Activated CD4-positive, CD25-positive, alpha-beta regulatory T cell treated with anti-CD3 and anti-CD28 coated beads, Interleukin-2, amount 50 U/mL, for 72 hours (primary cell): ENCODE measurements around the gene BMP5.
"Not testable (repeated sequence)": the region's sequence is repeated elsewhere in the genome, so short reads cannot be mapped to it uniquely, and the experiment has no call there.

ENCODE experiments used
- DNase-seq: peaks from one replicate; pipeline ENCODE4 v3.0.0; 2021

BMP5 gene

GRCh38 chr6:55875400-55875799 is at the start of gene BMP5:
Gene BMP5, minus strand, starts transcription at chr6:55875590. Its CDS starts 725 bp downstream, at chr6:55874865.
- DNase-seq, result no peak

DNA sequence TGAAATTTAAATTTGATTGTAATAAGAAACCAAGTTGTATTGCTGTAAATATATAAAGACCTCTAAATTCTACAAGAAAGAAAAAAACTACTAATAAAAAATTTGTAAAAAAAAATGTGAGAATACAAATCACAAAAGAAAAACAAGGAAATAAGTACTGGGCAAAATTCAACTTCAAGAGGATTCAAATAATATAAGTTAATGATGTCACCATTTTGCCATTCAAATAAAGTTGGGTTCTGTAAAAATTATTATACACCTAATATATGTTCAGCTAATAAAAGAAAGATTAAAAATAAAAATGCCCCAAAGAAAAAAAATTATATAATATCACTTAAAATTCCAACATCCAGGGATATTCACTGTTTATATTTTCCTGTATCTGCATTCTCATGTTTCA is 47.0 kb upstream of the BMP5 start:
- no peak for DNase-seq

GRCh38 chr6:55919716-55920308 is 44.4 kb upstream of the BMP5 start:
- no peak for DNase-seq

- DNase-seq, result no peak
Observed at GRCh38 chr6:55918639-55919038, 43.2 kb upstream of the BMP5 start.

- DNase-seq, result no peak
Observed at GRCh38 chr6:55917751-55918415, 42.5 kb upstream of the BMP5 start.

GRCh38 chr6:55916188-55916587 is 40.8 kb upstream of the BMP5 start:
- no peak for DNase-seq

DNA sequence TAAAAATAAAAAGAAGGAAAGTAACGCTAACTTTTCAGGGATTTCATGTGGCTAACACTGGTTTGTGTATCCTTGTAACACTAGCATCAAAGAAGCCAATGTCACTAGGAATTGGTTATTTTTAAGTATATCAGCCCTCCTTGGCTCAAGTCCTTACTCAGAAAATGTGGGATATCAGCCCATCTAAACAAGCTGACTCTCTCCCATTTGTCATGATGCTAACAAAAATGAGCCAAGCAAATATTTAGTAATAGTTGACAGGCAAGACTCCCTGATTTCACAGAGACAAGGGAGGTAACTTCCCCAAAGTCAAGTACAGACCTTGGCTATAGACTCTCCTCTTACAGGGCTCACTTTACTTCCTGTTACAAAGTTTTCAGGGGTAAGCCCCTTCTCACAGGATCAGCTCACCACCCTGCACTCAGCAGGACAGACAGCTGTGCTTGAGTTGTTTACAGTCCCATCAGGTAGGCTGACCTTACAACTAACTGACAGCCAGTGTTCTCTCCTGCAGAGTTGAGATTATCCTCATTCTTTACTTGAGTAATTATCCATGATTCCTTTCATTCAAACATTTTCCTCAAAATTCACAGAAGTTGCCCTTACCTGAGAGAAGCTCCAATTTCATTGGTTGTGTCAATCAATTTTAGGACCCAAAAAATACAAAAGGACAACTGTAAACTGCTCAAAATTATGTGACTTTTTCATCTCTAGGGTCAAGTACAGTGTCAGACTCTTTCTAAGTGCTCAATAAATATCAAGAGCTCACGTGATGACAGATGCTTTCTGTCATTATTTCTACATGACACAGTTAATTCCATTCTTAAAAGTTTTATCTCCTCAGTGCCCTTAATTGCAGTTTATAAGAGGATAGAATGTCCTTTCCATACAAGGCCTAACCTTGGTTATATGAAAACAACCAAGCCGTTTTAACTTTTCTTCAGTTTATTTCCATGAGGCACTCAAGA is 38.1 kb upstream of the BMP5 start:
- DNase-seq, result no peak

DNA sequence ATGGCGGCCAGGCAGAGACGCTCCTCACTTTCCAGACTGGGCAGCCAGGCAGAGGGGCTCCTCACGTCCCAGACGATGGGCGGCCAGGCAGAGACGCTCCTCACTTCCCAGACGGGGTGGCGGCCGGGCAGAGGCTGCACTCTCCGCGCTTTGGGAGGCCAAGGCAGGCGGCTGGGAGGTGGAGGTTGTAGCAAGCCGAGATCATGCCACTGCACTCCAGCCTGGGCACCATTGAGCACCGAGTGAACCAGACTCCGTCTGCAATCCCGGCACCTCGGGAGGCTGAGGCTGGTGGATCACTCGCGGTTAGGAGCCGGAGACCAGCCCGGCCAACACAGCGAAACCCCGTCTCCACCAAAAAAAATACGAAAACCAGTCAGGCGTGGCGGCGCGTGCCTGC is 35.1 kb upstream of the BMP5 start:
- DNase-seq, result not testable (repeated sequence)

DNA sequence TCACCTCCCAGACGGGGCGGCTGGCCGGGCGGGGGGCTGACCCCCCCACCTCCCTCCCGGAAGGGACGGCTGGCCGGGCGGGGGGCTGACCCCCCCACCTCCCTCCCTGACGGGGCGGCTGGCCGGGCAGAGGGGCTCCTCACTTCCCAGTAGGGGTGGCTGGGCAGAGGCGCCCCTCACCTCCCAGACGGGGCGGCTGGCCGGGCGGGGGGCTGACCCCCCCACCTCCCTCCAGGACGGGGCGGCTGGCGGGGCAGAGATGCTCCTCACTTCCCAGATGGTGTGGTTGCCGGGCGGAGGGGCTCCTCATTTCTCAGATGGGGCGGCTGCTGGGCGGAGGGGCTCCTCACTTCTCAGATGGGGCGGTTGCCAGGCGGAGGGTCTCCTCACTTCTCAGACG is 34.5 kb upstream of the BMP5 start:
- not testable (repeated sequence) for DNase-seq

DNA sequence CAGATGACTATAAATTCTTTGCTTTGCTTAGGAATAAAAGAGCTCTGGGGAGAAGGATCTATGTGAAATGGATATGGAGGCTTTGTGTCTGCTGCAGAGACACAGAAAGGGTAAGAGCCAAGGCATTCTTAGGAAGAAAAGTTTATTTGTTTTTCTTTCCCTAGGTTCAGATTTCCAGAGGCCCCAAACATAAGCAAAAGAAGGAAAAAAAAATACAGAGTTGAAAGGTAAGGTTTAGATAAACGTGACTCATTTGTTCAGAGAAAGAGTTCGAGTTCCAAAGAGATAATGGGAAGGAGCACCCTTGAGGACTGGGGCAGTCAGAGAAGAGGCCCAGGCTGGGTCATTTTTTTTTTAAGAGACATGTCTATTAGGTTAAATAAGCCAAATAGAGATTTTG is 27.4 kb upstream of the BMP5 start:
- no peak for DNase-seq

GRCh38 chr6:55901765-55902270 is 26.4 kb upstream of the BMP5 start:
- no peak for DNase-seq

GRCh38 chr6:55898342-55898741 is 23.0 kb upstream of the BMP5 start:
- DNase-seq, result no peak

GRCh38 chr6:55897346-55897745 is 22.0 kb upstream of the BMP5 start:
- DNase-seq, result no peak

DNA sequence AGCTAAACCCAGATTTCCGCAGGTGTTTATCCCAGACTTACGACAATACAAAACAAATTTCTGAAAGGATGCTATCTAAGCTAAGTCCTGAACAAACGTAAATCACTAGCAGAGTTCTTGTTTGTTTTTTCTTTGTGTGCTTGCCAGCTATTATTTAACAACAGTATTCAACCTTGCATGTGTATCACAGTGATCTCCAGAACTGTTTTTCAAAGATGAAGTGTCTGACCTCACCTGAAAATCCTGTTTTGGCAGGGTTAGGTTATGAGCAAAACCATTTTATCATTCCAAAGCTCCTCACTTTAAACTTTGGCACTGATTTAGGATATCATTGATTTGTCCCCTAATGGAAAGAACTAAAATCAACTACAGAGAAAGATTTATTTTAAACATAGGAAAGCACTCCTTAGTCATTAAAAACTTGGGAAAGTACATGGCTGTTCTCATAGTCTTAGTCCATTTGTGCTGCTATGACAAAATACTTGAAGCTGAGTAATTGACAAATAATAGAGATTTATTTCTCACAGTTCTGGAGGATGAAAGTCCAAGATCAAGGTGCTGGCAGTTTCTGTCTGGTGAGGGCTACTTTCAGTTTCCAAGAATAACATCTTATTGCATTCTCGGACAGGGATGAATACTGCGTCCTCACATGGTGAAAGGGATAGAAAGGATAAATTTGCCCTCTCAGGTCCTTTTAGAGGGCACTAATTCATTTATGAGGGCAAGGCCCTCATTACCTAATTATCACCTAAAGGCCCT is 20.8 kb upstream of the BMP5 start:
- DNase-seq, result no peak

GRCh38 chr6:55892749-55893357 is 17.5 kb upstream of the BMP5 start:
- no peak for DNase-seq

DNA sequence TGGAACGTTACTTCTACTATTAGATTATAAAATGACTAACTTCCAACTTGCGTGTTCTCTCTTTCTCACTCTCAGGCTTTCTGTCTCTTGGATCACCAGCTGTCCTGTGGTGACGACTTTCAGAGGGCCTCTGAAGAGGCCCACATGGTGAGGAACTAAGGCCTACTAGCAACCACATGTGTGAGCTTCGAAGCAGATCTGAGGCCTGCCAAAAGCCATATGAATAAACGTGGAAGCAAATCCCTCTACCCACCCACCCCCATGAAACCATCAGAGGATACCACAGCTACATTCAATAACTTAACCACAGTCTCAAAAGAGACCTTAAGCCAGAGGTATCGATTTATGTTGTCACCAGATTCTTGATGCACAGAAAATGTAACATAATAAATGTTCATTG is 13.5 kb upstream of the BMP5 start:
- no peak for DNase-seq

DNA sequence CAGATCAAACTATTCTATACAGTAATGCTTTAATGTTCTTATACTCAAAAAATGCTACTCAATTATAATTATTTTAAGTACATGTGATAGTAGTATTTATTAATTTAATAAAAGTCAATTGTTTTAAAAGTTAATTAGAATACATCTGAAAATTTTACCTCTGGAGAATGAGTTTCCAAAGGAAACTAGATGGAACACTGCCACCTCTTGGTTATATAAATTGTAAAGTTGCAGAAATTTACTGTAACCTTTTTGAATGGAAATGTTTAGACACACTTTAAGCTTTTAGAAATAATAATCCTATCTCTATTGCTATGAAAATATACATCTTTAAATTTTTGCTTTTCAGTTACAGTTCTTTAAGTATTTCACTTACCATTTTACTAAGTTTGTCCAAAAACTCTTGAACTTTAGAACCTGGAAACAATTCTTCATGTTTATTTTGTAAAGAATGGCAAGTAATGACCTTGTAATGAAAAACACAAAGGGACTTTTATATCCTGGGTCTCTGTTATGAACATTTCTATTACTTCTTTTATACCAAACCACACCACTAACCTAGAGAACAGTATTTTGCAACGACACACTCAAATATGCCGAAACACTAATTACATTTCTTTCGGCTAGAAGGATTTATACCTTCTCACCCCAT is 10.9 kb upstream of the BMP5 start:
- DNase-seq, result no peak

GRCh38 chr6:55882718-55883569 is 7.6 kb upstream of the BMP5 start:
- no peak for DNase-seq

DNA sequence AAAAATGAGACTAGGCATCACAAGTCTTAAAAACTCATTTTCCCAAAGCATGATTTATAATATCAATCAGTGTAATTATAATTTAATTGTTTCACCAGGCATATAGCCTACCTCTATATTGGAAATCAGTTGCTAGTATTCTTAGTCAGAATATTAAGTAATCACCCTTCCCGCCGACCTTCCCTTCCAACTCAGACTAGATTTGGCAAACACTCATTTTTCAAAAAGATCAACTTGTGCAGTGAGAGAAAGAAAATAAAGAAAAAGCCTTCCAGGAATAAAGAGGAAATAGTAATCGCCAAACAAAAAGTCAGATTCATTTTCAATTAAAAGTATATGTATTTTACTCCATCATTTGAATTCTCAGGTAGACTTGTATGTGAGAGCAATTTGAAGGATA is 1.9 kb upstream of the BMP5 start:
- DNase-seq, result no peak

DNA sequence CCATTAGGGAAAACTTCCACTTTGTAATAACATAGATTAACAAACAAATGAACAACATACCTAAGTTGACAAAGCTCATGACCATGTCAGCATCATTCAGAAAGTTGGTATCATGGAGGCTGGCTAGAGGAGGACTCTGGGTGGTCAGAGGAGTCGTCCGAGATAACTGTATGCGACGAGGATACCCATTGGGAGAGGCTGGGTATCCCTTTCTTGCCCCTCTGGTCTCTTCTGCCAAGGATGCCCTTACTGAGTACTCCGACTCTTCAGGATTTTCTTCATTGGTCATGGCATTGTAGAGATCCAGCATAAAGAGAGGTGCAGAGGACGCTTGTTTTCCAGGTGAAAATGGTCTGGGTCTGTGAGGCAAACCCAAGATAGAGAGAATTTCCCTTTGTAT is 1.1 kb downstream of the BMP5 start:
- no peak for DNase-seq

DNA sequence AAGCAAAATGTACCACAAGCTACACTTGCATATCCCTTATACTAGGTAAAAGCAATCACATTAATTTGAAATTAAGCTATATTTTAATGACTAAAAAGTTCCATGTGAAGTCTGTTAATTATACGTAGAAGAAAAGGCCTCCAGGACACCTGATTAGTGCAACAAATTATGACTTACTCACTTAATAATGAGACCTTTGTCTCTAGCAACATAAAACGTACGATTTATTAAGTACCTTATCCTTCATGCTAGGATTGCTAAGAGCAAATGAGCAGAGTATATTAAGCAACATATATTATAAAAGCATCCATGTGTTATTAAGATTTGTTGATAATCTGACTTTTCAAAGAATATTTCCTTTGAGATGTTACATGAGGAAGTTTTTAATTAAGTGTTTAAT is 2.5 kb downstream of the BMP5 start:
- DNase-seq, result no peak
